ENCODE measurements around the gene RDH12.

DNA sequence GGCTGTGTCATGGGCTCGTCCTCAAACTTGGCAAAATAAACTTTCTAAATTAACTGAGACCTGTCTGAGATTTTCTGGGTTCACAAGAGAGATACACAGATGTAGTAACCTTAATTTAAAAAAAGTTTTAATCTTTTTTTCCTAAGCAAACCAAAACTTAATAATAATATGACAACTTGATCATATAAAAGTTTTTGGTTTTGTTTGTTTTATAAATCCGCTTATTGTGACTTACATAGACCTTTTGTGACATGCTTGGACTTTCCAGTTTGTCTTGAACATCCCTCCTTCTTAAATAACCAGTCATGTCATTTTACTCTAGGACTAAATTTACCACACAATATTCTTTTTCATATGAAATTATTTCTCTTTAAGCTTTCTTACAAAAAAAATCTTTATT, 8.5 kb downstream of the RDH12 start:
- TF ChIP-seq CTCF (IDR thresholded peaks at IDR 0.05; ENCODE audit: insufficient read depth, low read length, poor library complexity, severe bottlenecking) (no peak), EZH2phosphoT487 (conservative IDR thresholded peaks at IDR 0.05; ENCODE audit: low read length) (no peak)

Data from SU-DHL-6 (cell line).